ENCODE data around the gene NDE1. TPM values are rescaled to one million over a fixed set of nuclear protein-coding genes. Genes with fewer than 3 reads are reported as not detected.
"Not testable (repeated sequence)": the region's sequence is repeated elsewhere in the genome, so short reads cannot be mapped to it uniquely, and the experiment has no call there.

The NDE1 gene
- total RNA-seq, 1 donor from 2014 or later, result 45.3 TPM

- DNase-seq (ENCODE audit: low read depth), result no peak
- no peak overlapping the region for H3K4me3 ChIP-seq (ENCODE audit: low read depth, low read length)
- no peak for TF ChIP-seq CTCF (conservative IDR thresholded peaks at IDR 0.05; ENCODE audit: low read depth, low read length)
Observed at GRCh38 chr16:15654591-15654990, 4.5 kb downstream of the NDE1 start.

GRCh38 chr16:15655561-15655960 lies 5.5 kb downstream of the NDE1 start:
- DNase-seq (ENCODE audit: low read depth); H3K4me3 ChIP-seq (ENCODE audit: low read depth, low read length): not testable (repeated sequence)

GRCh38 chr16:15658149-15658548 lies 8.1 kb downstream of the NDE1 start:
- TF ChIP-seq CTCF (conservative IDR thresholded peaks at IDR 0.05; ENCODE audit: low read depth, low read length), result no peak
- no peak overlapping the region for H3K4me3 ChIP-seq (ENCODE audit: low read depth, low read length)
- DNase-seq (ENCODE audit: low read depth), result no peak

GRCh38 chr16:15658556-15658955 lies 8.5 kb downstream of the NDE1 start:
- TF ChIP-seq CTCF (conservative IDR thresholded peaks at IDR 0.05; ENCODE audit: low read depth, low read length), result no peak
- DNase-seq (ENCODE audit: low read depth), result no peak
- H3K4me3 ChIP-seq (ENCODE audit: low read depth, low read length), result no peak overlapping the region

GRCh38 chr16:15660203-15660601 lies 10.2 kb downstream of the NDE1 start:
- no peak for TF ChIP-seq CTCF (conservative IDR thresholded peaks at IDR 0.05; ENCODE audit: low read depth, low read length)
- no peak overlapping the region for H3K4me3 ChIP-seq (ENCODE audit: low read depth, low read length)
- no peak for DNase-seq (ENCODE audit: low read depth)

- no peak for DNase-seq (ENCODE audit: low read depth)
- no peak for TF ChIP-seq CTCF (conservative IDR thresholded peaks at IDR 0.05; ENCODE audit: low read depth, low read length)
- H3K4me3 ChIP-seq (ENCODE audit: low read depth, low read length), result no peak overlapping the region
Observed at GRCh38 chr16:15665107-15665506, 15.1 kb downstream of the NDE1 start.

- DNase-seq (ENCODE audit: low read depth), result no peak
- H3K4me3 ChIP-seq (ENCODE audit: low read depth, low read length), result no peak overlapping the region
- TF ChIP-seq CTCF (conservative IDR thresholded peaks at IDR 0.05; ENCODE audit: low read depth, low read length), result no peak
Observed at GRCh38 chr16:15667091-15667742, 17.2 kb downstream of the NDE1 start.
